ENCODE data around the gene KLHL29.

KLHL29 gene

GRCh38 chr2:23633966-23634365, 249.0 kb downstream of the KLHL29 start:
- no peak for DNase-seq (ENCODE audit: low read depth)

GRCh38 chr2:23635442-23636340, 250.7 kb downstream of the KLHL29 start:
- no peak for DNase-seq (ENCODE audit: low read depth)

- no peak for DNase-seq (ENCODE audit: low read depth)
These were observed 251.4 kb downstream of the KLHL29 start for GRCh38 chr2:23636426-23636825.

GRCh38 chr2:23637011-23637778, 252.2 kb downstream of the KLHL29 start:
- DNase-seq (ENCODE audit: low read depth), result no peak

DNA sequence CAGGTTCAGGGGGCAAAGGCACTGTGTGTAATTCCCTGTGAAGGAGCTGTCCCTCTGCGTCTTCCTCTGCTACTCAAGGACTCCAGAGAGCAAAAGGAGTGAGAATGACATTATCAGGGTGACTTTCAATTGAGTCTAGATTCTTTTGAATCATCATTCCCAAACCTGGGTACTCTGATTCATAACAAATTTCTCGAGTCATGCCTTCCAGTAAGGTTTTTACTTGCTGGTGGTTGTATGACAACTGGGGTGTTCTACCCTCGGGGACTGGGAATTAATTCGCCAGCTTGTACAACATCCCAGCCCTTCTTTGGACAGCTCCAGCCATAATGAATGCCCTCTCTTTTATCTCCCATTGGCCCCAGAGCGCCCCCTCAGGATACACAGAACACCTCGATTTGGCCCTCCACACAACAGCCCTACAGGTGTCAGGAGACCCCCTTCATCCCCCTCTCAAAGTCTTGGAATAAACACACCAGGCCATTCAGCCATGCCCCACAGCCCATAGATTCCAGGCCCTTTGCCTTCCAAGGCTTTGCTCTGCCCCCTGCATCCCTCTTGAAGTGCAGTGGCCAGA, 254.5 kb downstream of the KLHL29 start:
- DNase-seq (ENCODE audit: low read depth), result no peak

GRCh38 chr2:23640711-23641110, 255.7 kb downstream of the KLHL29 start:
- no peak for DNase-seq (ENCODE audit: low read depth)

- DNase-seq (ENCODE audit: low read depth), result no peak
These were observed 257.5 kb downstream of the KLHL29 start for GRCh38 chr2:23642516-23642915.

- no peak for DNase-seq (ENCODE audit: low read depth)
These were observed 260.3 kb downstream of the KLHL29 start for GRCh38 chr2:23645230-23645808.

GRCh38 chr2:23647563-23647962, 262.6 kb downstream of the KLHL29 start:
- no peak for DNase-seq (ENCODE audit: low read depth)

- no peak for DNase-seq (ENCODE audit: low read depth)
These were observed 264.3 kb downstream of the KLHL29 start for GRCh38 chr2:23649303-23649702.

DNA sequence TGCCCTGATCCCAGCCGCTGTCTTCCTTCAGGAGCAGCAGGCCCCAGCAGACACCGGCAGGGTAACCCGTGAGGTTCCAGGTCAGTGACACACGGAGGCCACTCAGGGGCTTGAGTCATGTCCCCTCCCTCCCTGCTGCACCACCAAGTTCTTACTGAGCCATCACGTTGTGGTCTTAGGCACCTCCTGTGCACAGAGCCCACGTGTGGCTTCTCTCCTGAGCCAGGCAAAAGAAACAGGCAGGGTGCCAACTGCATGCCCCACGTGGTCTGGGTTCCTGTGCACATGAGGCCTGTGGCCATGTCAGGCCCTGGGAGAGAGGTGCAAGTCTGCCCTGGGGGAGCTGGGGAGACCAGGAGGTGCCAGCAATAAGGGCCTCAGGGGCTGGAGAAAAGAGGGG, 264.8 kb downstream of the KLHL29 start:
- no peak for DNase-seq (ENCODE audit: low read depth)

DNA sequence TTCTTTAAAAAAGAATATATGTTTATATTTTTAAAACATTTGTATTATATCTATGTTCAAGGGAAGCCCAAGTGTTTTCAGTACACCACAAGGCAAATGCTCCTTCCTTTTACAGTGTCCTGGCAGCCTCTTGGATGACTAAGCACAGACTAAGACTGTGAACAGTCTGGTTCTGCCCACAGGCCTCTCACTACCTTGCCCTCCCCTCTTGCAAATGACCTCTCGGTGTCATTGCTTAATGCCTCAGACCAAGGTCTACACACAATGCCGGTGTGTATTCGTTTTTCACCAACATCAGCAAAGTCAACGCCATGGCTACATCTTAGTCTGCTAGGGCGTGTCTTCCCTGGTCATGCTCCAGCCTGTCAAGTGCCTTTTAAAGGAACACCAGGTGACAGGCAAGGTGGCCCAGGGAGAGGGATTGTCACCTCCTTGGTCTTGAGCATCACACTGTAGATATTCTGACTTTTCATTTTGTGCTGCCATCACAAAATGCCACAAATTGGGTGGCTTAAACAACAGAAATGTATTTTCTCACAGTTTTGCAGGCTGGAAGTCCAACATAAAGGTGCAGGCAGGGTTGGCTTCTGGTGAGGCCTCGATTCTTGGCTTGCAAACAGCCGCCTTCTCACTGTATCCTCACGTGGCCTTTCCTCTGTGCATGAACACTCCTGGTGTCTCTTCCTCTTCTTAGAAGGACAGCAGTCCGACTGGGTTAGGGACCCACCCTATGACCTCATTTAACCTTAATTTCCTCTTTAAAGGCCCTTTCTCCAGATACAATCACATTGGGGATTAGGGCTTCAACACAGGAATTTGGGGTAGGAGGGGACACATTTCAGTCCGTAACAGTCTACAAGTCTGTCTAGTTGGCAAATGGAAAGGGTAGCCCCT, 266.5 kb downstream of the KLHL29 start:
- DNase-seq (ENCODE audit: low read depth), result no peak

GRCh38 chr2:23653326-23653725, 268.3 kb downstream of the KLHL29 start:
- DNase-seq (ENCODE audit: low read depth), result no peak

GRCh38 chr2:23654756-23655155, 269.8 kb downstream of the KLHL29 start:
- no peak for DNase-seq (ENCODE audit: low read depth)

DNA sequence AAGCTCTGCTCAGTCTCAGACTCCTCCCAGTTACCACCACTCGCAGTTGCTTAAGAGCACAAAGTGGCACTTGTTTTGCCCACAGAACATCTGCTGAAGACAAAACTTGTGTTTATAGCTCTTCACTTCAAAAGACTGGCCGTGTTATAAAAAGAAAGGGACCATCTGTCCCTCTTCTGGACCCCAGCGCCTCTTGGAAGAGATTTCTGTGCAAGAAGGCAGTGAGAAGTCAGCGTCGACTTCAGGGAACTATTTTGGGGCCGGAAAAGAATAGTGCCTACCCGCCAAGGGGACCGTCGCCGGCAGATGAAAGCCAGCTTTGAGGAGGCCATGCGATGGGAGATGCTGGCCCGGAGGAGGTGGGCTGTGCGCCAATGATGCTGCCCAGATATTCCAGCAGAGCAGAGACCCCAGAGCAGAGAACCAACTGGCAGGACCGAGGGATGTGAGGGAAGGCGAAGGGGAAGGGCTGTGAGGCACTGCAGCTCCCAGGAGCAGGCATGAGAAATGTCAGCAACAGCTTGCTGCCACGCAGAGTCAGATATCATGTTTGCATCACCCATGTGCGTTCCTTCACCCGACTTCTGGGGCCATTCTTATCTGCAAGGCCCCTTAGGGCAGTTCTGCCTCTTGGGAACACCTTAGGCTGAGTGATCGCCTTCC, 271.1 kb downstream of the KLHL29 start:
- DNase-seq (ENCODE audit: low read depth), result no peak

DNA sequence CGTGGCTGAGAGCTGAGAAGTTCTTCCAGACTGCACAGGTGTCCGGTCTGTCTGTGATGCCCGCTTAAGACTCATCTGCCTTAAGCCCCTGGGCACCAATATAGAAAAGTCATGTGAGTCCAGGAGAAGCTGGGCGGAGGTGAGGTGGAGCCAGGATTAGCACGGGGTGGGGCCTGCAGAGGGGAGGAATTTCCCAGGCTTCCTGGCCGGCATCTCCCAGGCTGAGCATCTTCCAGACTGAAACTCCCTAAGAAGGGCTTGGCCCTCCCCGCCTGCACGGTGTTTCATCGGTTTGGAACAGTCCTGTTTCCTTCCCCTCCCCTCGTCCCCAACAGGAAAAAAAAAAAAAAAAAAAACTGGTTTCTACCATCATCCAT, 271.6 kb downstream of the KLHL29 start:
- DNase-seq (ENCODE audit: low read depth), result no peak

- no peak for DNase-seq (ENCODE audit: low read depth)
These were observed 272.4 kb downstream of the KLHL29 start for GRCh38 chr2:23657371-23657770.

- no peak for DNase-seq (ENCODE audit: low read depth)
These were observed 273.0 kb downstream of the KLHL29 start for GRCh38 chr2:23657934-23658333.

- no peak for DNase-seq (ENCODE audit: low read depth)
These were observed 273.5 kb downstream of the KLHL29 start for GRCh38 chr2:23658466-23658942.

- DNase-seq (ENCODE audit: low read depth), result no peak
These were observed 274.3 kb downstream of the KLHL29 start for GRCh38 chr2:23659328-23659727.

DNA sequence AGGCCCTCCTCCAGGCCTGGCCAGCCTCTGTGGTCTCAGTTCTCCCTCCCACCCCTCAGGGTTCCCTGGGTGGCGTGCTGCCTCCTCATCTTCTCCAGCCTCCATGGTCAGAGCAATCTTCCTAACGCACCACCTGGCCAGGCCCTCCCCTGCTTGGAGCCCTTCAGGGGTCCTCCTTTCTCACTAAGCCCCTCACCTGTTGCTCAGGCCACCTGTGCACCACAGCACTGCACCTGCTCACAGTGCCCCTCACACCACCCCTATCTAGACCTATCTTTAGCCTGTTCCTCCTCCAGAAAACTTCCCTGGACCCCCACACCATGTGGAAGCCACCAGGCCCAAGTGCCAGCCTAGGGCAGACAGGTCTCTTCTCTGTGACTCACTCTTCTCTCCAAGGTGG, 274.8 kb downstream of the KLHL29 start:
- DNase-seq (ENCODE audit: low read depth), result no peak

Data from T-helper 22 cell (primary cell).